ENCODE results near the gene CMTM2. TPM values are rescaled to one million over a fixed set of nuclear protein-coding genes. Genes with fewer than 3 reads are reported as not detected.
A peak's percentile ranks its signal among the peaks of the same experiment; 100 is the strongest.
"Not testable (repeated sequence)": the region's sequence is repeated elsewhere in the genome, so short reads cannot be mapped to it uniquely, and the experiment has no call there.

The CMTM2 gene
- total and polyA plus RNA-seq, 4 donors, result 1.3 TPM; not detected in 3

DNA sequence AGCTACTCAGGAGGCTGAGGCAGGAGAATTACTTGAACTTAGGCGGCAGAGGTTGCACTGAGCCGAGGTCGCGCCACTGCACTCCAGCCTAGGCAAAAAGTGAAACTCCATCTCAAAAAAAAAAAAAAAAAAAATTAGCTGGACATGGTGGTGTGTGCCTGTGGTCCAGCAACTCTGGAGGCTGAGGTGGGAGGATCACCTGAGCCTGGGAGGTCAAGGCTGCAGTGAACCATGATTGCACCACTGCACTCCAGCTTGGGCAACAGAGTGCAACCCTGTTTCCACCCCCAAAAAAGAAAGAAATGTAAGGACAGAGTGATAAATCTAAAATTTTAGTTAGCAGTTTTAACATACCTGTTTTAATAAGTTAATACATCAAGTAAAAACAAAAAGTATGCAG, 17.3 kb downstream of the CMTM2 start:
- H3K27ac ChIP-seq (ENCODE audit: low read depth in 1 of 2, low read length in 2 of 2); DNase-seq; H3K4me3 ChIP-seq (ENCODE audit: low read length in 2 of 2); H3K36me3 ChIP-seq (ENCODE audit: control insufficient read depth in 1 of 2, insufficient read depth in 2 of 2, low read length in 1 of 2); H3K27me3 ChIP-seq (ENCODE audit: control insufficient read depth in 1 of 2, insufficient read depth in 2 of 2, low read length in 1 of 2); H3K9me3 ChIP-seq (ENCODE audit: control insufficient read depth, low read length); intact Hi-C loops (cut with DNase I); H3K4me1 ChIP-seq (ENCODE audit: control insufficient read depth in 1 of 2, insufficient read depth in 2 of 2, low read length in 2 of 2); ATAC-seq (ENCODE audit: low FRiP score): not testable (repeated sequence)
- 97 to 98% methylated on average over 4 of the region's 4 CpGs for WGBS, 2 donors

DNA sequence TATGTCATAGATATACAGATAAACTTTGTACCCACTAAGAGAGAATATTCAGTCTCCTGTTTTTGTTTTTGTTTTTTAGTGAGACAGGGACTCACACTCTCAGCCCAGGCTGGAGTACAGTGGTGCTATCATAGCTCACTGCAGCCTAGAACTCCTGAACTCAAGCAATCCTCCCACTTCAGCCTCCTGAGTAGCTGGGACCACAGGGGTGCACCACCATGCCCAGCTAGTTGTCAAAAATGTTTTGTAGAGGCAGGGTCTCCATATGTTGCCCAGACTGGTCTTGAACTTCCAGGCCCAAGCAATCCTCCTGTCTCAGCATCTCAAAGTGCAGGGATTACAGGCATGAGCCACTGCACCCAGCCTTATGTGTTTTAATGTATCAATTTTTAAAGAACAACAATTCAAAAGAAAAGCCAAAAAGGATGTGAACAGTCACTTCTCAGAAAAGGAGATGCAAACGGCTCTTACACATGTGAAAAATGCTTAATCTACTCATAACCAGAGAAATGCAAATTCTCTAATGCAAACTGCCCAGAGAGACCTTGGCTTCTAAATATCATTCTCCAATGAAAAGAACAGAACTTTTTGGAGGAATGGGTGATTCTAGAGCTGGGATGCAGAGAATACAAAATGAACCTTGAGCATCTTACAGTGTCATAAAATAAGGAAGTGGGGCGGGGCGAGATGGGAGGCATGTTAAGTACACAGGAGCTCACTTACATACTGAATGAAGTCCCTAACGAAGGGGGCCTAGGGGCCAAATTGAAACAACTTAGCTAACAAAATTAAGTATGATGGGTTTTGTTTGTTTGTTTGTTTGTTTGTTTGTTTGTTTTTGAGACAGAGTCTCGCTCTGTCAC, 18.0 kb downstream of the CMTM2 start:
- ATAC-seq (ENCODE audit: low FRiP score), result no peak
- Histone ChIP-seq H3K27me3 (ENCODE audit: control insufficient read depth in 1 of 2, insufficient read depth in 2 of 2, low read length in 1 of 2) (no peaks in the 10 kb centered on the region), H3K27ac (ENCODE audit: low read depth in 1 of 2, low read length in 2 of 2) (no peak overlapping the region), H3K4me1 (ENCODE audit: control insufficient read depth in 1 of 2, insufficient read depth in 2 of 2, low read length in 2 of 2) (no peaks in the 10 kb centered on the region), H3K9me3 (ENCODE audit: control insufficient read depth, low read length) (peaks cover 2% of the 10 kb centered on the region), H3K36me3 (ENCODE audit: control insufficient read depth in 1 of 2, insufficient read depth in 2 of 2, low read length in 1 of 2) (no peaks in the 10 kb centered on the region), H3K4me3 (ENCODE audit: low read length in 2 of 2) (no peak overlapping the region)
- 88% methylated on average over 4 to 5 of the region's 5 CpGs for WGBS, 2 donors
- intact Hi-C loops (cut with DNase I), result no loop called here
- no peak for DNase-seq

DNA sequence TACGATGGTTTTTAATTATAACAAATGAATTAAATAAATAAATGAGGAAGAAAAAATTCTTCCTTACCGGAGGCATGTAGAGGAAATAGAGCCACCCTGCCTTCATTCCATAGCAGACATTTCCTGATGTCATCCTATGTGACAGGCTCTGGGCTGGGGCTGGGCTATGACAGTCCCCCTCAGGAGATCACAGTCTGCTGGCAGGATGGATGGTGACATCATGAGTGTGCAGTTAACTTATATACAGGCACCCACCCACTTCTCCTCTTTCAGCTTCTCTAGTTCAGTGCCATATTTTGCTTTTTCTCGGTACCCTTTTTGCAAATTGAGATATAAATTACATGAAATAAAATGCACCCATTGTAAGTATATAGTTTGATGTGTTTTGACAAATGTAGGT, 18.8 kb downstream of the CMTM2 start:
- 78 to 81% methylated on average over 3 of the region's 3 CpGs for WGBS, 2 donors
- no peak overlapping the region for H3K27ac ChIP-seq (ENCODE audit: low read depth in 1 of 2, low read length in 2 of 2)
- intact Hi-C loops (cut with DNase I), result no loop called here

DNA sequence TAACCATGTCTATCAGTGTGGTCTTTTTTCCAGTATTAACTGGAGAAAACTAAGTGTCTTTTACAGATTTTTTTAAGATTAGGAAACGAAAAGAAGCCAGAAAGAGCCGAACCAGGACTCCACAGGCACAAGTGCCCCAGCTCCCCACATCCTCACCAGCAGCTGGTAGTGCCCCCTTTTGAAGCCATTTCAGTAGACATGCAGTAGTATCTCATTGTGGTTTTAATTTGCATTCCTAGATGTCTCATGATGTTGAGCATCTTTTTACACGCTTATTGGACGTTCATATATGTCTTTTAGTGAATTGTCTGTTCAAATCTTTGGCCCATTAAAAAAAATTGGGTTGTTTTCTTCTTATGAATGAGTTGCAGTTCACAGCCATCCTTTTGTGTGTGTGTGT, 20.5 kb downstream of the CMTM2 start:
- no peaks in the 10 kb centered on the region for H3K9me3 ChIP-seq (ENCODE audit: control insufficient read depth, low read length)
- no peaks in the 10 kb centered on the region for H3K36me3 ChIP-seq (ENCODE audit: control insufficient read depth in 1 of 2, insufficient read depth in 2 of 2, low read length in 1 of 2)
- H3K4me1 ChIP-seq (ENCODE audit: control insufficient read depth in 1 of 2, insufficient read depth in 2 of 2, low read length in 2 of 2), result no peaks in the 10 kb centered on the region
- H3K27me3 ChIP-seq (ENCODE audit: control insufficient read depth in 1 of 2, insufficient read depth in 2 of 2, low read length in 1 of 2), result no peaks in the 10 kb centered on the region
- H3K4me3 ChIP-seq (ENCODE audit: low read length in 2 of 2), result no peak overlapping the region
- 93 to 96% methylated on average over 4 of the region's 4 CpGs for WGBS, 2 donors
- intact Hi-C loops (cut with DNase I), result loop anchor here (5.0 kb wide), 3 partner anchors 117 to 192 kb away; no protein-coding TSS in a partner anchor
- DNase-seq (no peak), ATAC-seq (ENCODE audit: low FRiP score) (no peak)
- no peak overlapping the region for H3K27ac ChIP-seq (ENCODE audit: low read depth in 1 of 2, low read length in 2 of 2)

More for the DNA sequence above, 18.8 kb downstream of the CMTM2 start:
- Histone ChIP-seq H3K36me3 (ENCODE audit: control insufficient read depth in 1 of 2, insufficient read depth in 2 of 2, low read length in 1 of 2) (no peaks in the 10 kb centered on the region), H3K4me1 (ENCODE audit: control insufficient read depth in 1 of 2, insufficient read depth in 2 of 2, low read length in 2 of 2) (no peaks in the 10 kb centered on the region), H3K9me3 (ENCODE audit: control insufficient read depth, low read length) (peaks cover 2% of the 10 kb centered on the region), H3K4me3 (ENCODE audit: low read length in 2 of 2) (no peak overlapping the region), H3K27me3 (ENCODE audit: control insufficient read depth in 1 of 2, insufficient read depth in 2 of 2, low read length in 1 of 2) (no peaks in the 10 kb centered on the region)
- no peak for DNase-seq
- ATAC-seq (ENCODE audit: low FRiP score), result no peak

DNA sequence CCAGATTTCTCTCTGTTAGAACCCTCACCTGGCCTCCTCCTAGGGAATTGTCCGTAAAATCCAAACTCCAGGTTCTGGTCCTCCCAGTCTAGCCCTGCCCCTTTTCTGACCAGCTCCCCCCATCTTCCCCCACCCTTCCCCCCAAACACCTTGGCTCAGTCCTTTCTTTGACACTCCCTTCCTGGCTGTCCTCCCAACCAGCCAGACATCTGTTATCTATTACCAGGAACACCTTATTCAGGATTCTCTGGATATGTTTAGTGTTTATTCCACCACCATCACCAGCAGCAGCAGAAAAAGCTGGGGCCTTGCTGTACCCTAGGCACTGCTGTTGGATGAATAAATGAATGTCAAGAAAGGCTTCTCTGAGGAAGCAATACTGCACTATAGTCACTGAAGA, 21.2 kb downstream of the CMTM2 start:
- no peak overlapping the region for H3K27ac ChIP-seq (ENCODE audit: low read depth in 1 of 2, low read length in 2 of 2)
- no peaks in the 10 kb centered on the region for H3K9me3 ChIP-seq (ENCODE audit: control insufficient read depth, low read length)
- H3K27me3 ChIP-seq (ENCODE audit: control insufficient read depth in 1 of 2, insufficient read depth in 2 of 2, low read length in 1 of 2), result no peaks in the 10 kb centered on the region
- WGBS, 2 donors, result 97 to 100% methylated on average over 1 of the region's 1 CpG
- DNase-seq (no peak), ATAC-seq (ENCODE audit: low FRiP score) (no peak)
- H3K4me3 ChIP-seq (ENCODE audit: low read length in 2 of 2), result no peak overlapping the region
- intact Hi-C loops (cut with DNase I), result loop anchor here (5.0 kb wide), 3 partner anchors 118 to 193 kb away; no protein-coding TSS in a partner anchor
- H3K4me1 ChIP-seq (ENCODE audit: control insufficient read depth in 1 of 2, insufficient read depth in 2 of 2, low read length in 2 of 2), result no peaks in the 10 kb centered on the region
- H3K36me3 ChIP-seq (ENCODE audit: control insufficient read depth in 1 of 2, insufficient read depth in 2 of 2, low read length in 1 of 2), result no peaks in the 10 kb centered on the region

DNA sequence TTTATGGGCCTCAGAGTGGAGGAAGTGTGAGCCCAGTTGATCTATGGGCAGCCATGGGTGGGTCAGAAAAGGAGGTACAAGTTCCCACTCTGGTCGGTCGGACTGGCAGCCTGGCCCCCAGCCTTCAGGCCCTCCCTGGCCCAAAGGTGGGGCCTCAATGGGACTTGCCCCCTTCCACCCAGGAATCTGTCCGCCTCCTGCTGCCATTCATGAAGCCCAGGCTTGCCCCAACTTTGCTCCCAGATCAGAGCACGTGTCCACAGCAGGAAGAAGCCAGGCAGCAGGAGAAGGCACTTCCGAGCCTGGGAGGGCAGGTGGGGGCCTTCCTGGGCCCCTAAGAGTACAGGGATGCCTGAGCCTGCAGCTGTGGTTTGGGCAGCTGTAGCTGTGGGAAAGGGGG, 22.2 kb downstream of the CMTM2 start:
- no peak for ATAC-seq (ENCODE audit: low FRiP score)
- Histone ChIP-seq H3K9me3 (ENCODE audit: control insufficient read depth, low read length) (no peaks in the 10 kb centered on the region), H3K36me3 (ENCODE audit: control insufficient read depth in 1 of 2, insufficient read depth in 2 of 2, low read length in 1 of 2) (no peaks in the 10 kb centered on the region), H3K4me1 (ENCODE audit: control insufficient read depth in 1 of 2, insufficient read depth in 2 of 2, low read length in 2 of 2) (no peaks in the 10 kb centered on the region), H3K27ac (ENCODE audit: low read depth in 1 of 2, low read length in 2 of 2) (no peak overlapping the region), H3K4me3 (ENCODE audit: low read length in 2 of 2) (no peak overlapping the region), H3K27me3 (ENCODE audit: control insufficient read depth in 1 of 2, insufficient read depth in 2 of 2, low read length in 1 of 2) (no peaks in the 10 kb centered on the region)
- 95 to 96% methylated on average over 5 of the region's 5 CpGs for WGBS, 2 donors
- intact Hi-C loops (cut with DNase I), result loop anchor here (5.0 kb wide), 3 partner anchors 119 to 194 kb away; no protein-coding TSS in a partner anchor
- no peak for DNase-seq

DNA sequence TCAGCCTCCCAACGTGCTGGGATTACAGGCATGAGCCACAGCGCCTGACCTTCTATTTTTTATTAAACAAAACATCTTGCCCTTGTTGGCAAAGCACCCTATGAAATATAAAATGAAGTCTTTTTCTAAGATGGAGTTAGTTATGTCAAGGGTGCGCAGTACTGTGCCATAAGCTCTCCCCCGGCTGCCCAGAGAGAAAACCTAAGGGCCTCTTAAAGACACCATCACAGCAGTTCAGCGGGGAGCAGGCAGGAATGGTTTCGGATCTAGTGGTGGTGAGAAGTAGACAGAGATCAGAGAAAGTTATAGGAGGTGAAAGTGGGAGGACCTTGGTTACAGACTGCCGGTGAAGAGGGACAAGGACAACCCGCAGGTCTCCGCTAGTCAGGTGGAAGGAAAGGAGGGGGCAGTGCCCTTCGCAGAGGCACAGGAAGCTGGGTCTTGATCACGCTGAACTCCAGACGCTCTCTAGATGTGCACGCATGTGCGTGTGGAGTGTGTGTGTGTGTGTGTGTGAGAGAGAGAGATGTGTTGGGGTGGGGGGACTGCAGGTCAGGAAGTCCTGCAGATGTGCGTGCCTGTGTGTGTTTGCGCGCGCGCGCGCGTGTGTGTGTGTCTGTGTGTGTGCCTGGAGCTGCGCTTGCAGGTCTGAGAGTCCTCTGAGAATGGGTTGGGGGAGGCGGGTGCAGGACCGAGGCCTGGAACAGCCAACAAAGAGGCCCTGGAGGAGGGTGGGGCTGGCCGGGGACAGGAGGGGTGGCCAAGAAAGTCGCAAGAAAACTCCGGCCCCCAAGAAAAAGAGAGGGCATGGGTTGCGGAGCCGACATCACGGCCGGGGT, 24.5 kb downstream of the CMTM2 start:
- H3K27me3 ChIP-seq (ENCODE audit: control insufficient read depth in 1 of 2, insufficient read depth in 2 of 2, low read length in 1 of 2), result no peaks in the 10 kb centered on the region
- peak; percentile 81 to 85 for DNase-seq
- H3K4me3 ChIP-seq (ENCODE audit: low read length in 2 of 2), result peak overlapping the region; percentile 69 to 75

DNA sequence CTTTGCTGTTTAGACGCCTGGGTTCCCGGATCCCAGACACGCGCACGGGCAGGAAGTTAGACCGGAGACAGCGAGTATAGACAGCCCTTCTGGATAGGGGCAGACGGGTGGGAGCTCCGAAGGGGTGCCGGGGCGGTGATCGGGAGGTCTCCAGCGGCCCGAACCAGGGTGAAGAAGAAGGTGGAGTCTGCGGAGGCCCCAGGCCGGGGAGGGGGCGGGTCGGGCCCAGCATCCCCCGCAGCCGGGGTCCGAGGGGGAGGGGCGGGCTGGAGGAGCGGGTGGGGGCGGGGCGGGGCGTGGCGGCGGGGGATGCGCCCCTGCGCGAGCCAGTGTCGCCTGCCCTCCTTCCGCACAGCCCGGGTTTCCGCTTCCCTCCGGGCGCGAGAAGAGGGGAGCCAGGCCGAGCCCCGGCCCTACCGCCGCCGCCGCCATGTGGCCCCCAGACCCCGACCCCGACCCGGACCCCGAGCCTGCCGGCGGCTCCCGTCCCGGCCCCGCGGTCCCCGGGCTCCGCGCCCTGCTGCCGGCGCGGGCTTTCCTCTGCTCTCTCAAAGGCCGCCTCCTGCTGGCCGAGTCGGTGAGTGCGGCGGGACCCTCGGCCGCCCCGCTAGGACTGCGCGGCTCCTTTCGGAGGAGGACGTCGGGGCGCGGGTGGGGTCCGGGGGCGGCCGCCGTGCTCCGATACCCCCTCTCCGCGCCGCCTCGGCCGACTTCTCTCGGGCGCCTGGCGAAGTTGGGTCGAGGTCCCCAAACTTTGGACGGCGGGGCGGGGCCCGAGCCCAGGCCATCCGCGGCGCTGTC, 25.3 kb downstream of the CMTM2 start, which contains the start of gene CMTM3:
CMTM3 (plus strand) TSS at position 329 of the 801 bp plus-strand sequence; CDS start at position 431, 102 bp downstream.
- Histone ChIP-seq H3K9me3 (ENCODE audit: control insufficient read depth, low read length) (no peaks in the 10 kb centered on the region), H3K4me3 (ENCODE audit: low read length in 2 of 2) (peak within 1 kb of the TSS; percentile 69 to 75), H3K27ac (ENCODE audit: low read depth in 1 of 2, low read length in 2 of 2) (peak within 1 kb of the TSS; percentile 62 to 70), H3K36me3 (ENCODE audit: control insufficient read depth in 1 of 2, insufficient read depth in 2 of 2, low read length in 1 of 2) (no peaks in the 10 kb centered on the region), H3K27me3 (ENCODE audit: control insufficient read depth in 1 of 2, insufficient read depth in 2 of 2, low read length in 1 of 2) (no peaks in the 10 kb centered on the region), H3K4me1 (ENCODE audit: control insufficient read depth in 1 of 2, insufficient read depth in 2 of 2, low read length in 2 of 2) (no peaks in the 10 kb centered on the region)
- 1% methylated on average over 63 to 96 of the region's 96 CpGs for WGBS, 2 donors
- ATAC-seq (ENCODE audit: low FRiP score) (peak; percentile 80), DNase-seq (peak; percentile 77 to 91)
- intact Hi-C loops (cut with DNase I), result loop anchor here (1.0 to 5.0 kb wide), 6 partner anchors 52 to 263 kb away; partner anchors contain the start of genes CKLF (in 1 of the 2) and DYNC1LI2 (in 1 of the 2)

More for the DNA sequence above, 24.5 kb downstream of the CMTM2 start:
- H3K36me3 ChIP-seq (ENCODE audit: control insufficient read depth in 1 of 2, insufficient read depth in 2 of 2, low read length in 1 of 2), result no peaks in the 10 kb centered on the region
- peak; percentile 37 for ATAC-seq (ENCODE audit: low FRiP score)
- WGBS, 2 donors, result 5 to 6% methylated on average over 31 to 32 of the region's 32 CpGs
- peak overlapping the region in 1 of 2 donors; percentile 20 for H3K27ac ChIP-seq (ENCODE audit: low read depth in 1 of 2, low read length in 2 of 2)
- no peaks in the 10 kb centered on the region for H3K9me3 ChIP-seq (ENCODE audit: control insufficient read depth, low read length)
- intact Hi-C loops (cut with DNase I), result loop anchor here (1.0 to 5.0 kb wide), 4 partner anchors 51 to 196 kb away; partner anchors contain the start of gene CKLF (in 1 of the 2)
- no peaks in the 10 kb centered on the region for H3K4me1 ChIP-seq (ENCODE audit: control insufficient read depth in 1 of 2, insufficient read depth in 2 of 2, low read length in 2 of 2)
